LNCaP clone FGC (cell line): Measurements from ENCODE around the gene PLCH2.
"Not testable (repeated sequence)": the region's sequence is repeated elsewhere in the genome, so short reads cannot be mapped to it uniquely, and the experiment has no call there.

ENCODE experiments used
- DNase-seq: peaks from one replicate; pipeline ENCODE4 v3.0.0-alpha.2; 2011; ENCODE audit warnings: low read depth
- H3K4me3 ChIP-seq: 2 replicates; pipeline ENCODE4 v1.5.1; 2011; ENCODE audit warnings: mild to moderate bottlenecking, low read depth, low read length, control low read depth
- TF ChIP-seq, protein P1 (sequence below): IDR thresholded peaks from 2 replicates; pipeline ENCODE4 v1.5.1; 2012; ENCODE audit warnings: mild to moderate bottlenecking; ENCODE audit not compliant: control insufficient read depth, insufficient read depth; ENCODE audit errors: extremely low read depth

The PLCH2 gene

DNA sequence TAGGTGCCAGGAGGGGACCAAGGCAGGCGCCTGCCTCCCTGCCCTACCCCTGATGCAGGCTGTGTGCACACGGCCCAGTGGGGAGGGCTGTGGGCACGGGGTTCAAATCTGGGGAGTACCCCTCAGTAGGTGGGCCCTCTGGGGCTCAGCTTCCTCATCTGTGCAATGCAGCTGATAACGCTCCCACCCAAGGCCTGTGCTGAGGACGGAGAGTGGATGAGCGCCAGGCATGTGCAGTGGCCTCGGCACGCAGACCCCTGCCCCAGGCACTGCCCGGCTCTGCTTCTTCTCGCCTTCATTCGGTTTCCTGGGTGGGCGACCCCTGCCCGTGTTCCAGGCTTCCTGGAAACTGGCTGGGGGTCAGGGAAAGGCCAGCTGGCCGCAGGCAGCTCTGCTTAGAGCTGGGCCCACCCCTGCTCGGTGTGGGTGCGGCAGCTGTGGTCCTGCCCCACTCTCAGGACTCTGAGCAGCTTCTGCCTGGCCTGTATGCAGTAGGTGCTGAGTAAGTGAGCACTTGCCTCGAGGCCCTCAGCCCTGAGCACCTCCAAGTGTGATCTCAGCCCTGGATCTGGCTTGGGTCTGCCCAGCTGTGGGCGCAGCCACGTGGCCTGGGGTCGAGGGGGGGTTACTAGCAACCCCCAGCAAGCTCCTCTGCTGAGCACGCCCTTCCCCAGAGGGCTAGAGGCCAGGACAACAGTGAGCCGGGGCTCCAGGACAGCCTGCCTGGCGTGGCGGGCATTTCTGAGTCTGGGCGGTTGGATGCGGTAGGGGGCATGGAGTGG is 68.2 kb downstream of the PLCH2 start:
- no peak overlapping the region for H3K4me3 ChIP-seq
- no peak for DNase-seq
- TF ChIP-seq, protein P1, sequence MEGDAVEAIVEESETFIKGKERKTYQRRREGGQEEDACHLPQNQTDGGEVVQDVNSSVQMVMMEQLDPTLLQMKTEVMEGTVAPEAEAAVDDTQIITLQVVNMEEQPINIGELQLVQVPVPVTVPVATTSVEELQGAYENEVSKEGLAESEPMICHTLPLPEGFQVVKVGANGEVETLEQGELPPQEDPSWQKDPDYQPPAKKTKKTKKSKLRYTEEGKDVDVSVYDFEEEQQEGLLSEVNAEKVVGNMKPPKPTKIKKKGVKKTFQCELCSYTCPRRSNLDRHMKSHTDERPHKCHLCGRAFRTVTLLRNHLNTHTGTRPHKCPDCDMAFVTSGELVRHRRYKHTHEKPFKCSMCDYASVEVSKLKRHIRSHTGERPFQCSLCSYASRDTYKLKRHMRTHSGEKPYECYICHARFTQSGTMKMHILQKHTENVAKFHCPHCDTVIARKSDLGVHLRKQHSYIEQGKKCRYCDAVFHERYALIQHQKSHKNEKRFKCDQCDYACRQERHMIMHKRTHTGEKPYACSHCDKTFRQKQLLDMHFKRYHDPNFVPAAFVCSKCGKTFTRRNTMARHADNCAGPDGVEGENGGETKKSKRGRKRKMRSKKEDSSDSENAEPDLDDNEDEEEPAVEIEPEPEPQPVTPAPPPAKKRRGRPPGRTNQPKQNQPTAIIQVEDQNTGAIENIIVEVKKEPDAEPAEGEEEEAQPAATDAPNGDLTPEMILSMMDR = no peak

DNA sequence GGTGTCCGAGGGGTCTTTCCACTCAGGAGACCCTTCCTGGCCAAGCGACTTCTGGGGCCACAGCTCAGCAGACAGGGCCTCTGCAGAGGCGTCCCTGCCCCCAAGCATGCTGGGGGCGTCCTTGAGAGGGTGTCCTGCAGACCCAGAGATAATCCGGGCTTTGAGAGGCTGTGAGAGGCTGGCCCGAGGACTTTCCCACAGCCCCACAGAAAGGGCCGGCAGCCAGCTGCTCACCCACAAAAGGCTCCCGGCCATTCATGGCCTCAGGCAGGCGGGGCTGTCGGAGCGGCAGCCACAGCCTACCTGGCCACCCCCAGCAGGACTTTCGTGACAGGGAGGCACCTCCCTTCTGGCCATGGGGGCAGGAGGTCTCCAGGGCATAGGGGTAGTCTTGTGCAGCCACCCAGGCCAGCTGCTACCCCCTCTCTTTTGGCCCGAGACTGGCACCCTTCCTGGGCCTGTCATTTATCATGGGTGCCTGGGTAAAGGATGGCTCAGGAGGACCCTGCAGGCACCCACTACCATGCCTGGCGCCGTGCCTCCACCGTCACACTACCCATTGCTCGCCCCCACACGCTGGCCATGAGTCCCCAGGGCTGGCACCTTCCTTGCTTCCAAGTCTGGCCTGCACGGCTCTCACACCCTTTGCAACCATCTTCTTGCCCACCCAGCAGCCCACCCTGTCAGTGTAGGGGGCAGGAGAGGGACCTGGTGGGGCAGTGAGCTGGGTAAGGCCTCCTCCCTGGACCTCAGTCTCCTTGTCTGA is 69.0 kb downstream of the PLCH2 start:
- H3K4me3 ChIP-seq = peak overlapping the region; percentile 52
- no peak for DNase-seq

DNA sequence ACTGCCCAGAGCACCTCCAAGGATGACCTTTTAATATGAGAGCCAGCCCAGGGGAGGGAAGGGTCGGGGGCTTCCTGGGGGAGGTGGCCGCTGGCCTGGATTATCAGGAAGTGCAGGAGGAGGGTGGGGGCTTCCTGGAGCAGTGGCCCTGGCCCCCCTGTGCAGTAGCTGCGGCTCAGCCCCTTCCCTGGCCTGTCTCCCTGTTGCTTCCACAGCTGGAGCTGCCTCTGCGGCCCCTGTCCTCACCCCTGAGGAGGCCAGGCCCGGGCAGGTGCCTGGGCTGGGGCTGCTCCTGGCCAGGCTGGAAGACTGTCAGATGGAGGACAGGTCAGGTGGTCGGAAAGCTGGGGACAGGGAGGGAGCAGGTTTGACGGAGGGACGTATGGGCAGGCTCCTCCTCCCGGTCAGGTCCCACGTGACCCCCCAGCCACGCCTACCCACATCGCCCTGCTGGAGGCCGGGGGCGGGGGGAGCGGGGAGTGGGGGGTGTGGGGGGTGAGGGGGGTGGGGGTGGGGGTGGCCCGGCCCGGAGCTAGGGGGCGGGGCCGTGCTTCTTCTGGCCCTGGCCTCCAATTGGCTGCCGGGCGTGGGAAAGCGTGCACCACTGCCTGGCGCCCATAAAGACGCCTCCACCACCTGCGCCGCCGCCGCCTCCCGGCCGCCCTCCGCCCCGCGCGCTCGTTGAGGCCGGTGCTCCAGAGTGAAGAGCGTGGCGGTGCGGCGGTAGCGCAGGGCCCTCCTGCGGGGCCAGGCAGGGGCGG is 69.8 kb downstream of the PLCH2 start:
- TF ChIP-seq, protein P1 = no peak
- DNase-seq = peak; percentile 88
- peak overlapping the region; percentile 70 for H3K4me3 ChIP-seq

More for the DNA sequence above, 69.0 kb downstream of the PLCH2 start:
- TF ChIP-seq, protein P1 = no peak

DNA sequence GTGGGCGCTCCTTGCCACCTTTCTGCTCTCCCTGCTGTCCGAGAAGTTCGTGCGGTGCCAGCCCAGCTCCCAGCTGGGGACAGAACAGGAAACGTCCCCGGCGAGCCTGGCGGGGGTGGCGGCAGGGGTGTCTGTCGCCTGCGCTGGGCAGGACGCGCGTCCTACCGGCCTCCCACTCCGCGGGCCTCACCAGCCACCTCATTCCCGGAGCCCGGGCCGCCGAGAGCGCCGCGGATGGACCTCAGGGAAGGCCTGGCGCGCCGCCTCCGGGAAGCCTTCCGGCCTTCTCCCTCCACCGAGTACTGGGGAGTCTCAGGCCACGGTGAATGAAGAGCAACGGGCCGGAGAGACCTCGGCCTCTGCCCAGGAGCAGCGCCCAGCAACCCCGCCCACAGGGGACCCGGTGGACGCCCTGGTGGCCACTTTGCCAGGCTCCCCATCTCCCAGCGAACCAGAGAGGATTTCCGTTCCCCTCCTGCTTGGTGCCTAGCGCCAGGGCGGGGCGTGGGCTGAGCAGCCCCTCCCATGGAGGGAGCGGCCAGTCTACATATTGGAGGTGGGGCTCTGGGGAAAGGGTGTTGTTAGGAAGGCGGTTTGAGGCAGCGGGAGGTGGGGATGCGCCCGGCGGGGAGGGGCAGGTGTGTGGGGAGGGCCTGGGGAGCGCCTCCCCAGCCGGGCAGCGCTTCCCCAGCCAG is 70.6 kb downstream of the PLCH2 start:
- TF ChIP-seq, protein P1 = no peak
- peak overlapping the region; percentile 70 for H3K4me3 ChIP-seq
- peak; percentile 83 for DNase-seq

DNA sequence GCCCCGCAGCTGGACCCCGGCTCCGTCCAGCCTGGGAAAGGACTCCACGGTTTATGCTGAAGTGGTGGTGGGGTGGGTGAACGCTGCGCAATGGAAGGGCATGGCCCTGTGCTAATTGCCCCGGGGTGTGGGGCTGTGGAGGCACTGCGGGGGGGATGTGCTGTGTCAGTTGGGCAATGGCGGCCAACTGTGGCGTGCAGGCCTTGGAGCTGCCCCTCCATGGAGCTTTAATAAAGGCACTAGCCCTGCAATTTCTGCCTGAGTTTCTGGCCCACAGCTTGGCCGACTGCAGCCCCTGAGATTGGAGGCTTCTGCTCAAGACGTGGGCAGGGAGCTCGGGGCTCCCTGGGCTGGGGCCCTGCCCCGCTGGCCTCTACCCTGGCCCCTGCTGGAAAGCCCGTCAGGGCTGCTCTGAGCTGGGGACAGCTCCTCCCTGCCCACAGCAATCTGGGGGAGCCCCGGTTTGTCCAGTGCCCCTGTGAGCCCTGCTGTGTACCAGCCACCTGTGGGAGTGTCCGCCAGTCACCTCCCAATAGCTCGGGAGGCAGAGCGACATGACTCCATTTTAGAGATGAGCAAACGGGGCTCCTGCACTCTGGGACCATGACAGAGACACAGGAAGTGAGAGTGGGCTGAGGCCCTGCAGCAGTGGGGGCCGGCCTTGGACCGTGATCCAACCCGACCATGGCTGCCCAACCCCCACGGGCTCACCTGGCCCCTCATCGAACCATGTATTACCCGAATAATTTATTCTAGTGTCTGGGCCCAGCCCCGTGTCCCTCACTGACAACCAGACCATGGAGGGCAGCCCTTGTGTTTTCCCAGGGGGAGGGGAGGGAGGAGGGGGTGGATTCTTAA is 71.3 kb downstream of the PLCH2 start:
- TF ChIP-seq, protein P1 = no peak
- no peak for DNase-seq
- peak overlapping the region; percentile 70 for H3K4me3 ChIP-seq

DNA sequence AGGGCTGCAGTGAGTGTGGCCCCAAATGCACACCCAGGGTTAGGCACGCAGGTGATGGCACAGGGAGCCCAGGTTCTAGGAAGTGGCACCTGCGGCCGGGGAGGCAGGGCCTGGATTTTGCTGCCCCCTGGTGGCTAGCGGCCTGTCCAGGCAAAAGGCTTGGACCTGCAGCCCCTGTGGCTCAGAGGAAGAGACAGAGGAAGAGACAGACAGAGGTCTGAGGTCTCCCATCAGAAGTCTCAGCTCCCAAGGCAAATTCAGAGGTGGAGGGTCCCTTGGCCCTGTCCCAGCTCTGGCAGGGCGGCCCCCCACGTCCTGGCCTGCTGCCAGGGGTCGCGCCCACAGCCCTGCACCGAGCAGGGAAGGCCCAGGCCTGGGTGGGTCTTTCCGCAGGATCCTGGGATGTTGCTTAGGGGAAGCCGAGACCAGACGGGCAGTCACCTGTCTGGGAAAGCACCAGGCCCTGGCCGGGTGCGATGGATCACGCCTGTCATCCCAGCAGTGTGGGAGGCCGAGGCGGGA is 72.0 kb downstream of the PLCH2 start:
- peak overlapping the region; percentile 70 for H3K4me3 ChIP-seq

DNA sequence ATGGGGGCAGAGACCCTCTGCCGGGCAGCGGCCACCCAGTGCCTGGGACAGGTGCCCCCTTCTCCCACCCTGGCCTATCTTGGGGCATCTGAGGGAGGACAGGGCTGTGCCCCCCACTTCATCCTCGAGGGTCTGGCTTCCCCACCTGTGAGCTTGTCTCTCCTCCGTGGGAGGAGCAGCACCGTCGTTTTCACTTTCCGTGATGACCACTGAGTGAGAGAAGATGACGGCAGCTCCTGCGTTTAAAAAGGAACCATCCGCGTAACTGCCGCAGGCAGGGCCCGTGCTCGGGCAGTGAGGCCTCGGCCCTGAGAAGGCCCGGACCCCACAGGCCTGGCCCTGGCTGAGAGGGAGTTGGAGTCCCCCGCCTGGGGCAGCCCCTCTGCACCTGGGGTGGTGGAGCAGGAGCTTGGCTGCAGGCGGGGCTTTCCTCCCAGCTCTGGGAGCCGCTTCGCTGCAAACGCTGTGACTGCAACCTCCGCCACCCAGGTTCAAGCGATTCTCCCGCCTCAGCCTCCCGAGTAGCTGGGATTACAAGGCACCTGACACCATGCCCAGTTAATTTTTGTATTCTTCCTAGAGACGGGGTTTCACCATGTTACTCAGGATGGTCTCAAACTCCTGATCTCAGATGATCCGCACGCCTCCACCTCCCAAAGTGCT is 73.4 kb downstream of the PLCH2 start:
- DNase-seq = not testable (repeated sequence)
- H3K4me3 ChIP-seq = peak overlapping the region; percentile 70

More for the DNA sequence above, 72.0 kb downstream of the PLCH2 start:
- peak; percentile 49 for DNase-seq
- TF ChIP-seq, protein P1 = peak; percentile 93

DNA sequence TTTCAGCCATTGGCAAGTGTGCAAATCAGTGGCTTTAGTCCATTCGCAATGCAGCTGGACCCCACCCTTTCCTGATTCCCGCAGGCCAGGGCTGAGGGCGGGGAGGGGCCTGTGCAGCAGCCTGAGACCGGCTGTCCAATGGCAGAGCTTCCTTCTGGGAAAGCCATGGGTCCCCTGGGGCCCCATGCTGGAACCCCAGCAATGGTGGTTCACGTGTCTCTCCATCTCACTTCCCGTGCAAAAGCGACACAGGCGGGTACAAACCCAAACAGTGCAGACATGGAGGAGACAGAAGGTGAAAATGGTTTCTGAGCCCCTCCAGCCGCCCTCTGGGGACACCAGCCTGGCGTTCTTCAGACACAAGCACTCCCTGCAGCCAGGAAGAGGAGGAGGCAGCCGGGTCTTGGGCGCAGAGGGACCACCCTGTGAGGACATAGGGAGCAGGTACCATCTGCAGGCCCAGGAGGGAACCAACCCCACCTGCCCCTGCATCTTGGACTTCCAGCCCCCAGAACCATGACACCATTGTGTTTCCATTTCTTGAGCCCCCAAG is 74.3 kb downstream of the PLCH2 start:
- H3K4me3 ChIP-seq, DNase-seq: not testable (repeated sequence)

DNA sequence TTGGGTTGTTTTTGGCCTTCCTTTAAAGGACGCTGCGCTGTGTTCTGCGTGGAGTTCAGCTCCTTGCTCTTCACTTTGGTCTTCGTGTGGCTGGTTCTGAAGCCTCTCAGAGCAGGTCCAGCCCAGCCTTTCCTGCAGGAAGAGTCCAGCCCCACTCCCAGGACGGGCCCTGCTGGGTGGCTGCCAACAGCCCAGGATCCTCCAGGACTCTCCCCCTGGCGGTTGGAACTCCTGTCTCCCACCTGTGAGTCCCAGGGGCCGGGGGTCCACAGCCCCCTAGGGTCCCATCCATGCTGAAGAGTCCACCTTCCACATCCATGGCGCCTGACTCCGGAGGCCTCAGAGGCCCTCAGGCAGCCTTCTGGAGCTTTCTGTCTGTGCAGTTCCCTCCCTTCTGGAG is 75.5 kb downstream of the PLCH2 start:
- H3K4me3 ChIP-seq, DNase-seq: not testable (repeated sequence)
